ENCODE results near the gene RRP9. TPM values are rescaled to one million over a fixed set of nuclear protein-coding genes. Genes with fewer than 3 reads are reported as not detected.

RRP9 gene
- total RNA-seq, 1 donor from 2014 or later, result 15.4 TPM

DNA sequence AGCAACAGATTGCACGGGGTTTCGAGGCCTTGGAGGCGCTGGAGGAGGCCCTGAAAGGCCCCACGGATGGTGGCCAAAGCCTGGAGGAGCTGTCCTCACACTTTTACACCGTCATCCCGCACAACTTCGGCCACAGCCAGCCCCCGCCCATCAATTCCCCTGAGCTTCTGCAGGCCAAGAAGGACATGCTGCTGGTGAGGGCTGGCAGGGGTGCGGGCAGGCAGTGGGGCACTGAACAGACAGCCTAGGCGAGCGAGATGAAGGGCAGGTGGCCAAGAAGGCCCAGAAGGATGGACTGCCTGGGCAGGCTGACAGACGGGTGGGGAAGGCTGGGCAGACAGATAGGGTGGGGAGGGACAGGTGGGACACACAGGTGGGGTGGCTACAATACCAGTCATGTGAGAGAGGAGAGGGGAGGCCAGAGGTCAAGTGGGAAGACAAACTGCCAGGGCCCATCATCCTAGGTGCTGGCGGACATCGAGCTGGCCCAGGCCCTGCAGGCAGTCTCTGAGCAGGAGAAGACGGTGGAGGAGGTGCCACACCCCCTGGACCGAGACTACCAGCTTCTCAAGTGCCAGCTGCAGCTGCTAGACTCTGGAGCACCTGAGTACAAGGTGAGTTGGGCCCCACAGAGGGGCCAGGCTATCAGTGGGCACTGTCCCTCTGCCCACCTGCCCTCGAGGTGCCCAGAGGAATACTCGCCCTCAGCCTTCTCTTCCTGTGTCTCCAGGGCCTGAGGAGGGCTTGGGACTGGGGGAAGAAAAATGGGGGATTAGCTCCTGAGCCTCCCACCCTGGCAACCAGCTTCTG, 3.5 kb upstream of the RRP9 start:
- TF ChIP-seq CTCF (IDR thresholded peaks at IDR 0.05), result no peak
- DNase-seq (ENCODE audit: low spot score in 2 of 2), result no peak
- Histone ChIP-seq H3K4me1 (peaks cover 14 to 23% of the 10 kb centered on the region in 2 donors), H3K9me3 (no peaks in the 10 kb centered on the region), H3K27me3 (no peaks in the 10 kb centered on the region), H3K4me3 (no peak overlapping the region), H3K36me3 (peaks cover 0 to 7% of the 10 kb centered on the region in 2 donors), H3K27ac (no peak overlapping the region)
- intact Hi-C loops (cut with DNase I), result loop anchor here (10.0 kb wide), 2 partner anchors 560 to 760 kb away; partner anchors contain the start of genes GLT8D1, MANF and SPCS1

GRCh38 chr3:51944451-51945021, 2.8 kb upstream of the RRP9 start:
- DNase-seq (ENCODE audit: low spot score in 2 of 2), result no peak
- Histone ChIP-seq H3K36me3 (peaks cover 0 to 7% of the 10 kb centered on the region in 2 donors), H3K9me3 (no peaks in the 10 kb centered on the region), H3K4me3 (no peak overlapping the region), H3K27ac (no peak overlapping the region), H3K4me1 (peaks cover 14 to 23% of the 10 kb centered on the region in 2 donors), H3K27me3 (no peaks in the 10 kb centered on the region)
- intact Hi-C loops (cut with DNase I), result loop anchor here (10.0 kb wide), 2 partner anchors 560 to 760 kb away; partner anchors contain the start of genes GLT8D1, MANF and SPCS1
- TF ChIP-seq CTCF (IDR thresholded peaks at IDR 0.05), result no peak

- DNase-seq (ENCODE audit: low spot score in 2 of 2), result peak in 1 of 2 donors; percentile 62
- Histone ChIP-seq H3K4me1 (peaks cover 14 to 23% of the 10 kb centered on the region in 2 donors), H3K9me3 (no peaks in the 10 kb centered on the region), H3K27ac (peak overlapping the region; percentile 97 to 98), H3K4me3 (peak overlapping the region; percentile 50 to 91), H3K27me3 (no peaks in the 10 kb centered on the region), H3K36me3 (peaks cover 2 to 3% of the 10 kb centered on the region in 2 donors)
- no peak for TF ChIP-seq CTCF (IDR thresholded peaks at IDR 0.05)
- intact Hi-C loops (cut with DNase I), result loop anchor here (2.0 to 10.0 kb wide), 4 partner anchors 23 to 761 kb away; partner anchors contain the start of genes DUSP7, GLT8D1, MANF and PCBP4
These were observed 2.0 kb upstream of the RRP9 start for GRCh38 chr3:51943451-51944391.

GRCh38 chr3:51942603-51943450, 1.1 kb upstream of the RRP9 start:
- Histone ChIP-seq H3K27me3 (no peaks in the 10 kb centered on the region), H3K36me3 (peaks cover 0 to 11% of the 10 kb centered on the region in 2 donors), H3K9me3 (no peaks in the 10 kb centered on the region), H3K4me3 (peak overlapping the region; percentile 50 to 91), H3K4me1 (peaks cover 14 to 23% of the 10 kb centered on the region in 2 donors), H3K27ac (peak overlapping the region; percentile 97 to 98)
- DNase-seq (ENCODE audit: low spot score in 2 of 2), result peak in 1 of 2 donors; percentile 82
- intact Hi-C loops (cut with DNase I), result loop anchor here (1.0 to 10.0 kb wide), 6 partner anchors 24 to 762 kb away; partner anchors contain the start of genes ABHD14B, DUSP7, GLT8D1 and MANF
- no peak for TF ChIP-seq CTCF (IDR thresholded peaks at IDR 0.05)
